Calu3 (cell line): ENCODE data around the gene EGFR. TPM values are rescaled to one million over a fixed set of nuclear protein-coding genes. Genes with fewer than 3 reads are reported as not detected.

ENCODE experiments used
- BruUV-seq: library from RNA; stranded (reverse); fragments of 400-500 nt; replicated peaks from 2 replicates; lab custom pipeline; 2021; lab: Mats Ljungman, UMichigan
- CTCF ChIA-PET: fragments of 300-600 bp; sonication (Branson Sonifier 250); formaldehyde crosslinking; loops from one replicate; lab custom pipeline; 2022; ENCODE audit warnings: antibody characterized with exemption; lab: Charles Lee
- DNase-seq: peaks from one replicate; pipeline ENCODE4 v3.0.0; 2022
- H3K27ac Mint-ChIP-seq: one replicate; pipeline ENCODE4 v1.8.0; 2022; ENCODE audit warnings: mixed read lengths; ENCODE audit not compliant: unreplicated experiment
- H3K27me3 Mint-ChIP-seq: one replicate; pipeline ENCODE4 v1.8.0; 2022; ENCODE audit warnings: mixed read lengths; ENCODE audit not compliant: unreplicated experiment
- H3K36me3 Mint-ChIP-seq: one replicate; pipeline ENCODE4 v1.8.0; 2022; ENCODE audit warnings: mild to moderate bottlenecking, moderate library complexity, mixed read lengths; ENCODE audit not compliant: insufficient read depth, unreplicated experiment
- H3K4me1 Mint-ChIP-seq: one replicate; pipeline ENCODE4 v1.8.0; 2022; ENCODE audit warnings: mild to moderate bottlenecking, low read depth, mixed read lengths; ENCODE audit not compliant: unreplicated experiment
- H3K4me3 Mint-ChIP-seq: one replicate; pipeline ENCODE4 v1.8.0; 2022; ENCODE audit warnings: mild to moderate bottlenecking, low read depth, moderate library complexity, mixed read lengths; ENCODE audit not compliant: unreplicated experiment
- H3K9me3 Mint-ChIP-seq: one replicate; pipeline ENCODE4 v1.8.0; 2022; ENCODE audit warnings: low read depth, mixed read lengths; ENCODE audit not compliant: unreplicated experiment
- CTCF ChIP-seq: fragments of 200-600 bp; IDR thresholded peaks from one replicate; pipeline ENCODE4 v1.8.0; 2022; ENCODE audit warnings: antibody characterized with exemption; ENCODE audit not compliant: unreplicated experiment
- intact Hi-C: fragments of 100-400 bp; cut with micrococcal nuclease; formaldehyde crosslinking; loops from one replicate; pipeline ENCODE4 v1.10.0; 2022; ENCODE audit not compliant: unreplicated experiment
- total RNA-seq: library from RNA; stranded (reverse); gene quantifications from 2 replicates; pipeline ENCODE4 v1.2.3, GENCODE V29; 2022

EGFR gene
- total RNA-seq, 1 experiment from 2014 or later = 87.4 TPM

- Mint-ChIP-seq H3K36me3 (peaks cover 9% of the 10 kb centered on the region), H3K4me1 (peaks cover 34% of the 10 kb centered on the region), H3K4me3 (peak overlapping the region; percentile 43), H3K9me3 (no peaks in the 10 kb centered on the region), H3K27me3 (no peaks in the 10 kb centered on the region), H3K27ac (peak overlapping the region; percentile 30)
- no TSS peak for BruUV-seq
- DNase-seq = no peak
- intact Hi-C loops = no loop called here
- CTCF ChIA-PET = interaction anchor here (0.9 to 1.3 kb wide), 4 partner anchors 13 to 40 kb away, joined by 3 to 7 read pairs (median 4); no protein-coding TSS in a partner anchor
- TF ChIP-seq CTCF = no peak
Measured at GRCh38 chr7:55092186-55092974, 73.6 kb downstream of the EGFR start.

GRCh38 chr7:55092975-55093373 lies 74.2 kb downstream of the EGFR start:
- BruUV-seq = no TSS peak
- TF ChIP-seq CTCF = no peak
- Mint-ChIP-seq H3K36me3 (peaks cover 9% of the 10 kb centered on the region), H3K4me1 (peaks cover 30% of the 10 kb centered on the region), H3K4me3 (no peak overlapping the region), H3K27ac (no peak overlapping the region), H3K27me3 (no peaks in the 10 kb centered on the region), H3K9me3 (no peaks in the 10 kb centered on the region)
- CTCF ChIA-PET = no interaction called here
- no peak for DNase-seq
- intact Hi-C loops = no loop called here

GRCh38 chr7:55093674-55094073 lies 74.9 kb downstream of the EGFR start:
- Mint-ChIP-seq H3K27ac (no peak overlapping the region), H3K4me1 (peaks cover 30% of the 10 kb centered on the region), H3K36me3 (peaks cover 9% of the 10 kb centered on the region), H3K27me3 (no peaks in the 10 kb centered on the region), H3K4me3 (no peak overlapping the region), H3K9me3 (no peaks in the 10 kb centered on the region)
- BruUV-seq = no TSS peak
- DNase-seq = no peak
- intact Hi-C loops = no loop called here
- TF ChIP-seq CTCF = no peak
- CTCF ChIA-PET = no interaction called here

- H3K36me3 Mint-ChIP-seq = peaks cover 9% of the 10 kb centered on the region
- CTCF ChIA-PET = no interaction called here
- no peak for DNase-seq
- H3K4me1 Mint-ChIP-seq = peaks cover 30% of the 10 kb centered on the region
- no TSS peak for BruUV-seq
- no peaks in the 10 kb centered on the region for H3K9me3 Mint-ChIP-seq
- no peaks in the 10 kb centered on the region for H3K27me3 Mint-ChIP-seq
- TF ChIP-seq CTCF = no peak
- no peak overlapping the region for H3K4me3 Mint-ChIP-seq
- intact Hi-C loops = no loop called here
- H3K27ac Mint-ChIP-seq = no peak overlapping the region
Measured at GRCh38 chr7:55094092-55094690, 75.4 kb downstream of the EGFR start.
